K562 (cell line): Measurements from ENCODE around the gene RDH13. TPM values are rescaled to one million over a fixed set of nuclear protein-coding genes. Genes with fewer than 3 reads are reported as not detected.

ENCODE experiments used
- ATAC-seq: fragments of 200-7000 bp; cut with Tn5 transposase; 3 replicates; pipeline ENCODE4 v1.9.1; 2020; ENCODE audit warnings: moderate library complexity
- BruUV-seq: library from RNA; stranded (reverse); fragments of 400-500 nt; replicated peaks from 2 replicates; lab custom pipeline; 2021; lab: Mats Ljungman, UMichigan
- CTCF ChIA-PET: fragments of 300-600 bp; formaldehyde crosslinking; extraction: SDS; loops from one replicate; lab custom pipeline; 2021; ENCODE audit warnings: low intra/inter-chr PET ratio; lab: Yijun Ruan, JAX
- POLR2A ChIA-PET: fragments of 300-600, 350-650 bp; sonication (Branson Sonifier 250); formaldehyde crosslinking; extraction: SDS; loops from one replicate; lab custom pipeline; 2021; ENCODE audit warnings: antibody characterized with exemption, inconsistent platforms; lab: Yijun Ruan, JAX
- DNase-seq, 4 experiments: peaks; one replicate each; pipeline versions ENCODE4 v3.0.0 to v3.0.0-alpha.2; 2011 to 2018; ENCODE audit warnings: low spot score in 3 of 4, mixed read lengths in 3 of 4; ENCODE audit errors: extremely low read depth in 1 of 4
- FAIRE-seq: peaks from 2 replicates; lab custom pipeline; 2011; peaks lifted over from hg19 to GRCh38; lab: Jason Lieb, UNC
- H2AFZ ChIP-seq: 2 replicates; pipeline ENCODE4 v1.6.0; 2011; ENCODE audit warnings: low read depth, low read length, control low read depth, inconsistent platforms
- H3K27ac ChIP-seq: fragments of 200-600 bp; 3 replicates; pipeline ENCODE4 v1.8.0; 2011; ENCODE audit warnings: low read depth, mild to moderate bottlenecking, control low read depth, inconsistent platforms, low read length, moderate library complexity, mixed read lengths; ENCODE audit errors: extremely low read depth
- H3K27me3 ChIP-seq, 2 experiments: fragments of 300-600 bp in 1 of 2; 2 replicates in 1 of 2; 3 replicates in 1 of 2; pipeline versions ENCODE4 v1.6.0 to v1.8.0; 2011; ENCODE audit warnings: inconsistent platforms in 2 of 2, low read length in 2 of 2, mild to moderate bottlenecking in 1 of 2, mixed read lengths in 1 of 2, moderate library complexity in 1 of 2; ENCODE audit not compliant: control insufficient read depth in 2 of 2, insufficient read depth in 2 of 2
- H3K36me3 ChIP-seq: fragments of 300-600 bp; 3 replicates; pipeline ENCODE4 v1.8.0; 2011; ENCODE audit warnings: mild to moderate bottlenecking, low read length, inconsistent platforms; ENCODE audit not compliant: control insufficient read depth, insufficient read depth
- H3K4me1 ChIP-seq, 2 experiments: fragments of 200-600 bp in 1 of 2; replicated peaks in 1 of 2; 2 replicates in 1 of 2; 3 replicates in 1 of 2; pipeline versions ENCODE4 v1.5.1 to v1.8.0; 2011; ENCODE audit warnings: inconsistent platforms in 2 of 2, low read length in 2 of 2, mild to moderate bottlenecking in 1 of 2, mixed read lengths in 1 of 2, moderate library complexity in 1 of 2; ENCODE audit not compliant: control insufficient read depth in 2 of 2, insufficient read depth in 2 of 2
- H3K4me2 ChIP-seq: 2 replicates; pipeline ENCODE4 v1.6.1; 2011; ENCODE audit warnings: low read length, control low read depth, inconsistent platforms, mixed read lengths; ENCODE audit not compliant: insufficient read depth
- H3K4me3 ChIP-seq: fragments of 200-600 bp; sonication (generic), shearing (Covaris generic); 2 replicates; pipeline ENCODE4 v1.5.1; 2016; ENCODE audit warnings: control low read depth, inconsistent platforms
- H3K79me2 ChIP-seq: fragments of 200-600 bp; 3 replicates; pipeline ENCODE4 v1.8.0; 2011; ENCODE audit warnings: low read length, inconsistent platforms; ENCODE audit not compliant: control insufficient read depth, insufficient read depth
- H3K9ac ChIP-seq, 2 experiments: 2 replicates each; pipeline versions ENCODE4 v1.6.0 to v1.6.1; 2011; ENCODE audit warnings: low read depth in 2 of 2, low read length in 2 of 2, control low read depth in 1 of 2, inconsistent platforms in 1 of 2, mild to moderate bottlenecking in 1 of 2, mixed read lengths in 1 of 2; ENCODE audit not compliant: insufficient read depth in 1 of 2
- H3K9me1 ChIP-seq: one replicate; pipeline ENCODE4 v1.6.0; 2011; ENCODE audit warnings: inconsistent platforms, mild to moderate bottlenecking, low read length, moderate library complexity; ENCODE audit not compliant: control insufficient read depth, insufficient read depth
- H3K9me3 ChIP-seq: replicated peaks from 2 replicates; pipeline ENCODE4 v1.5.1; 2011; ENCODE audit warnings: low read depth, low read length, inconsistent platforms; ENCODE audit not compliant: control insufficient read depth, insufficient read depth
- H4K20me1 ChIP-seq: replicated peaks from 2 replicates; pipeline ENCODE4 v1.6.1; 2011; ENCODE audit warnings: low read length, inconsistent platforms, mixed read lengths; ENCODE audit not compliant: control insufficient read depth, insufficient read depth
- HMG20B ChIP-seq: fragments of 250-450 bp; sonication (Bioruptor Pico); IDR thresholded peaks from 2 replicates; pipeline ENCODE4 v1.5.0; 2021; ENCODE audit warnings: mild to moderate bottlenecking
- POLR2G ChIP-seq: fragments of 200-400 bp; formaldehyde crosslinking; IDR thresholded peaks from 2 replicates; pipeline ENCODE4 v1.6.1; 2017; ENCODE audit warnings: low read depth, mild to moderate bottlenecking, antibody characterized with exemption, low read length, moderate library complexity
- WGBS: fragments of 100-300 bp; shearing (Covaris generic); methylation state at CpG from one replicate; pipeline ENCODE4 v1.1.6; 2016; ENCODE audit warnings: low coverage, mixed read lengths; ENCODE audit not compliant: insufficient coverage; ENCODE audit errors: missing lambda C conversion rate; 5-methylcytosine and 5-hydroxymethylcytosine counted together
- in situ Hi-C: fragments of 300-500 bp; cut with MboI; formaldehyde crosslinking; loops from 4 replicates; pipeline ENCODE4 v1.15.0; 2018; ENCODE audit warnings: inconsistent platforms, mixed read lengths
- intact Hi-C: fragments of 100-400 bp; cut with micrococcal nuclease; formaldehyde crosslinking; loops from 2 replicates; pipeline ENCODE4 v1.14.2; 2022
- polyA plus RNA-seq, 8 experiments: library from polyadenylated mRNA; depleted of rRNA in 4 of 8; stranded (reverse) in 5 of 8; unstranded in 3 of 8; fragments of >200 nt; fragmentation: Nextera tagmentation in 2 of 8; fragmentation: Illumina TruSeq in 1 of 8; extraction: Ambion mirVana in 2 of 8; extraction: Trizol in 1 of 8; gene quantifications; 2 replicates each; pipeline versions ENCODE4 v1.2.1 to v1.2.3, GENCODE V29; 2011 to 2014; ENCODE audit warnings: inconsistent platforms in 1 of 8, missing spikeins in 1 of 8
- total RNA-seq, 7 experiments: library from RNA; depleted of rRNA in 6 of 7; stranded (reverse); fragments of >200 nt in 6 of 7; fragmentation: Illumina TruSeq in 2 of 7; extraction: Trizol in 2 of 7; gene quantifications; 2 replicates each; pipeline versions ENCODE4 v1.2.1 to v1.2.3, GENCODE V29; 2011 to 2021; ENCODE audit warnings: low replicate concordance in 1 of 7

RDH13 gene
- total and polyA plus RNA-seq, 9 of the 15 experiments (the other 6 are each of a cell fraction or from before 2014, with no cell fraction given): 7.5 to 70.3 (median 39.5) TPM

- H4K20me1 ChIP-seq: no peaks in the 10 kb centered on the region
- 92% methylated on average over 26 of the region's 32 CpGs for WGBS
- no peak overlapping the region for H3K4me2 ChIP-seq
- CTCF ChIA-PET: no interaction called here
- in situ Hi-C loops: no loop called here
- TF ChIP-seq HMG20B (CRISPR knock-in tag) (no peak), POLR2G (0 out of 2 replicates have a peak, but pooled peaks have one; percentile 29)
- no peak overlapping the region for H3K4me3 ChIP-seq
- no peaks in the 10 kb centered on the region for H3K79me2 ChIP-seq
- H3K4me1 ChIP-seq: peaks cover 0 to 64% of the 10 kb centered on the region in 2 experiments; a peak in 2 of 5 replicates
- intact Hi-C loops: no loop called here
- no peak for FAIRE-seq
- no peak overlapping the region; a peak in 1 of 4 replicates for H3K9ac ChIP-seq
- ATAC-seq: no peak
- no peak overlapping the region for H2AFZ ChIP-seq
- peaks cover 70% of the 10 kb centered on the region for H3K36me3 ChIP-seq
- no TSS peak for BruUV-seq
- H3K27ac ChIP-seq: no peak overlapping the region
- POLR2A ChIA-PET: interaction anchor here (0.6 to 1.0 kb wide), 2 partner anchors 10 to 342 kb away, joined by 3 read pairs; no protein-coding TSS in a partner anchor
- no peaks in the 10 kb centered on the region for H3K9me1 ChIP-seq
- DNase-seq: peak in 1 of 4 experiments; percentile 6
- no peaks in the 10 kb centered on the region for H3K9me3 ChIP-seq
- no peaks in the 10 kb centered on the region for H3K27me3 ChIP-seq
Measured at GRCh38 chr19:55094456-55095259, 31.7 kb upstream of the RDH13 start.
